ENCODE results near the gene FGD2. TPM values are rescaled to one million over a fixed set of nuclear protein-coding genes. Genes with fewer than 3 reads are reported as not detected.

The FGD2 gene
- polyA plus RNA-seq, 2 donors = 4.1 to 4.3 TPM

DNA sequence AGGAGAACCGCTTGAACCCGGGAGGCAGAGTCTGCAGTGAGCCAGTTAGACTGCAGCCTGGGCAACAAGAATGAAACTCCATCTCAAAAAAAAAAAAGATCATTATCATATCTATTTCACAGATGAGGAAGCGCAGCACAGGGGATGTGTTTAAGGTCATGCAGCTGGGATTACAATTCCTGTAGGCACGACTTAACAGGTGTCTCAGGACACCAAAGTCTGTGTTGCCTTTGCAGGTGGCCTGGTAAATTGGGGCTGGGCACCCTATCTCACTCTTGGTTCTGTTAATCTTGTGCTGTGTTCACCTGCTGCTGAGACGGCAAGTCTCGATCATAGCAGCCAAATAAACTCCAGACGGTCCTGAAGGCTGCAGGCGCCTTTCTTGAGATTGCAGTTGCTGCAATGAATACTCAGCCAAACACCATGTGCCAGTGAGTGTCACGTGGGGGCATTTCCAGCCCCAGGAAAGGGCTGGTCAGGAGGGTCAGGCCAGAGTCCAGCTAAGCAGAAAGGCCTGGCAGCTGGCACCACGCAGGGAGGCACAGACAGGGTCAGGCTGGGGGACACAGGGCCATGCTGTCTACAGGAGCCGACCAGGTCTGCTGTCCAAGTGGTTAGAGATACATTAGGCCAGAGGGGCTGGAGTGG lies 55.8 kb downstream of the FGD2 start:
- 74 to 85% methylated on average over 11 of the region's 11 CpGs for WGBS, 2 donors
- Histone ChIP-seq H3K27me3 (ENCODE audit: control insufficient read depth in 1 of 2, insufficient read depth in 2 of 2, low read length in 2 of 2) (no peaks in the 10 kb centered on the region), H3K4me1 (ENCODE audit: control insufficient read depth in 2 of 2, insufficient read depth in 2 of 2, low read length in 1 of 2) (peaks cover 4 to 16% of the 10 kb centered on the region in 2 donors), H3K36me3 (ENCODE audit: control insufficient read depth in 2 of 2, insufficient read depth in 2 of 2, low read length in 1 of 2) (no peaks in the 10 kb centered on the region), H3K4me3 (ENCODE audit: low read depth in 1 of 2, low read length in 2 of 2) (no peak overlapping the region), H3K27ac (ENCODE audit: low read depth in 2 of 2, low read length in 1 of 2) (no peak overlapping the region), H3K9me3 (ENCODE audit: control insufficient read depth in 2 of 2, insufficient read depth in 1 of 2, low read depth in 1 of 2, low read length in 1 of 2) (no peaks in the 10 kb centered on the region)

DNA sequence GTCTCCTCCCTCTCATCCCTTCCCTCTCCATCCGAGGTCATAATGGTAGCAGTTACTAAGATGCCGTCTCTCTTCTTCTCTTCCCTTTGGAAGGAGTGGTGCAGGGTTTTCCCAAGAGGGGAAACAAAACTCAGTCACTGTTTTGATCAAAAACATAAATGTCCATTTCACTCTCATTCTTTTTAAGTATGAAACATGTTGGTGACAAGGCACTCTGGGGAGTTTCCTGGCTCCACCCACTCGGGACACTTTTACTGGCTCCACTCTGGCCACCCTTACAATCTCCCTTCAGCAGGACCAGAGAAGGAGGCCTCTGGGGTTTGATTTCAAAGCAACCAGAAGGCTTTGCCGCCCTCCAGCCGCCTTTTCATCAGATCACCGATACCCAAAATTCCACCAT lies 57.0 kb downstream of the FGD2 start:
- WGBS, 2 donors = 84 to 90% methylated on average over 6 of the region's 6 CpGs
- Histone ChIP-seq H3K4me1 (ENCODE audit: control insufficient read depth in 2 of 2, insufficient read depth in 2 of 2, low read length in 1 of 2) (peaks cover 4 to 13% of the 10 kb centered on the region in 2 donors), H3K4me3 (ENCODE audit: low read depth in 1 of 2, low read length in 2 of 2) (no peak overlapping the region), H3K27ac (ENCODE audit: low read depth in 2 of 2, low read length in 1 of 2) (no peak overlapping the region), H3K9me3 (ENCODE audit: control insufficient read depth in 2 of 2, insufficient read depth in 1 of 2, low read depth in 1 of 2, low read length in 1 of 2) (no peaks in the 10 kb centered on the region), H3K36me3 (ENCODE audit: control insufficient read depth in 2 of 2, insufficient read depth in 2 of 2, low read length in 1 of 2) (no peaks in the 10 kb centered on the region), H3K27me3 (ENCODE audit: control insufficient read depth in 1 of 2, insufficient read depth in 2 of 2, low read length in 2 of 2) (no peaks in the 10 kb centered on the region)

DNA sequence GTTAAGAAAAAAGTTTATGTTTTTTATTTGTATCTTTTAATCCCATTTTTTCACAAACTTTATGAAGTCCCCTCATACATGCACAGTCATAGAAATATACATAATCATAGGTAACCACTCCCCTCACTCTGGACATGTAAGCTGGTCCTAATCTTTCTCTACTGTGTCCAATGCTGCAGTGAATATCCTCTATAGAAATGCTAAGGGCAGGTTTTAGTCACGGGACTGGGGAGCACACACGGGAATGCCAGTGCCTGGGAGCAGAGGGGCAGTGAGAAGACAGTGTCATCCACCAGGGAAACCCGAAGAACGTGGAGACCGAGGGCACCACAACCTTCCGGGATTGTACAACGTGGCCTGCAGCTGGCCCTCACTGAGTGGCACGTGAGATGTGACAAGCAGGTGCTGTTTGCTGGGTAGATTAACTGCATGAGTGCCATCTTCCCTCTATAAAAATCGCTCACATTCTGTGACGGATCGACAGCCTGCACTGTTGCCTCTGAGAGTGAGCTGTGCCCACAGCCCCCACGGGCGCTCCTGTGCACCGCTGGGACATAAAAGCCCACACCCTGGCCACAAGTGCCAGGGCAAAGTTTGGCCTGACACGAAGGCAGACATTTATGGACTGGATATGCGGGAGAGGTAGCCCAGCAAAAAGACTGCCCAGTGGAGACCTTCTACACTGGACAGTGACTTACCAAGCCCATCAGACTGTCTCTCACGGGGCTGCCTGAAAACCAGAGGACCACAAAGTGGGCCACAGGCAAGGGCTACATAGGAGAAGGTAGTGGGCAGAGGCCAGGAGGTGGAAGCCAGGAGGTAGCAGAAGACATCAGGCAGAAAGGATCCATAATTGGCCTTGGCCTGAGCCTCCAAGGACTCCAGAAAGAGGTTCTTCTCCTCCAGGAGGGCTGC lies 63.2 kb downstream of the FGD2 start:
- no peaks in the 10 kb centered on the region for H3K36me3 ChIP-seq (ENCODE audit: control insufficient read depth in 2 of 2, insufficient read depth in 2 of 2, low read length in 1 of 2)
- WGBS, 2 donors = 88% methylated on average over 17 of the region's 17 CpGs
- peaks cover 0 to 2% of the 10 kb centered on the region in 2 donors for H3K27me3 ChIP-seq (ENCODE audit: control insufficient read depth in 1 of 2, insufficient read depth in 2 of 2, low read length in 2 of 2)
- H3K4me1 ChIP-seq (ENCODE audit: control insufficient read depth in 2 of 2, insufficient read depth in 2 of 2, low read length in 1 of 2) = peaks cover 3 to 6% of the 10 kb centered on the region in 2 donors
- H3K4me3 ChIP-seq (ENCODE audit: low read depth in 1 of 2, low read length in 2 of 2) = no peak overlapping the region
- no peak overlapping the region for H3K27ac ChIP-seq (ENCODE audit: low read depth in 2 of 2, low read length in 1 of 2)
- H3K9me3 ChIP-seq (ENCODE audit: control insufficient read depth in 2 of 2, insufficient read depth in 1 of 2, low read depth in 1 of 2, low read length in 1 of 2) = no peaks in the 10 kb centered on the region

DNA sequence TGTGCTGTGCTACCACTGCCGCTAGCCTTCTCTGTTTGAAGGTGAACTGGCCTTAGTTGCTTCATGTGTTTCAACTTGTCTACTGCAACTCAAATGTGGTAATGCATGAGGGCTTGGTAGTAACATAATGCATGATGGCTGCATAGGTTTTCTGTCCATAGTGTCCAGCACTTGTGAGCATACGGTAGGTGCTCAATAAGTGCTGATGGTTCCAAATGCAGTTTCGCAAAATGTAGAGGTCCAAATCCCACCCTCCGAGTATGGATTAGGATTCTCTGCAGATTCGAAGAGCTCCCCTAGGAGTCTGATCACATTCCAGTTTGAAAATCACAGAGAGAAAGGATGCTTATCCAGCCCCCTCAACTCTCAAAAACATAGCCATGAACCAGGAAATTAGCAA lies 64.2 kb downstream of the FGD2 start:
- Histone ChIP-seq H3K27ac (ENCODE audit: low read depth in 2 of 2, low read length in 1 of 2) (no peak overlapping the region), H3K9me3 (ENCODE audit: control insufficient read depth in 2 of 2, insufficient read depth in 1 of 2, low read depth in 1 of 2, low read length in 1 of 2) (no peaks in the 10 kb centered on the region), H3K27me3 (ENCODE audit: control insufficient read depth in 1 of 2, insufficient read depth in 2 of 2, low read length in 2 of 2) (peaks cover 0 to 2% of the 10 kb centered on the region in 2 donors), H3K36me3 (ENCODE audit: control insufficient read depth in 2 of 2, insufficient read depth in 2 of 2, low read length in 1 of 2) (no peaks in the 10 kb centered on the region), H3K4me3 (ENCODE audit: low read depth in 1 of 2, low read length in 2 of 2) (no peak overlapping the region), H3K4me1 (ENCODE audit: control insufficient read depth in 2 of 2, insufficient read depth in 2 of 2, low read length in 1 of 2) (peaks cover 3 to 6% of the 10 kb centered on the region in 2 donors)
- 86 to 87% methylated on average over 5 of the region's 5 CpGs for WGBS, 2 donors

DNA sequence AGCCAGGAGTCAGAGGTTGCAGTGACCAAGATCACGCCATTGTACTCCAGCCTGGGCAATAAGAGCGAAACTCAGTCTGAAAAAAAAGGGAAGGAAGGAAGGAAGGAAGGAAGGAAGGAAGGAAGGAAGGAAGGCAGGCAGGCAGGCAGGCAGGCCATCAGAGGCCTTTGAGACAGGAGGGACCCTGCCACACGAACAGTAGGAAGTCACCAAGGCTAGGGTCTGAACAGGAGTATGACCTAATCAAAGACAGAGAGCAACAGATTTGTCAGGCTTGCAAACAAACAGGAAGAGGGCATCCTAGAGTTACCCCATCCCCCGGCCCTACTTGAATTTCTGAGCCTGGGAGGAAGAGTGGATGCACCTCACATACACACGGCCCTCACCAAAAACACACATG lies 67.1 kb downstream of the FGD2 start:
- Histone ChIP-seq H3K4me1 (ENCODE audit: control insufficient read depth in 2 of 2, insufficient read depth in 2 of 2, low read length in 1 of 2) (peaks cover 3 to 7% of the 10 kb centered on the region in 2 donors), H3K4me3 (ENCODE audit: low read depth in 1 of 2, low read length in 2 of 2) (no peak overlapping the region), H3K27me3 (ENCODE audit: control insufficient read depth in 1 of 2, insufficient read depth in 2 of 2, low read length in 2 of 2) (peaks cover 0 to 2% of the 10 kb centered on the region in 2 donors), H3K27ac (ENCODE audit: low read depth in 2 of 2, low read length in 1 of 2) (no peak overlapping the region), H3K9me3 (ENCODE audit: control insufficient read depth in 2 of 2, insufficient read depth in 1 of 2, low read depth in 1 of 2, low read length in 1 of 2) (no peaks in the 10 kb centered on the region), H3K36me3 (ENCODE audit: control insufficient read depth in 2 of 2, insufficient read depth in 2 of 2, low read length in 1 of 2) (no peaks in the 10 kb centered on the region)
- 86 to 89% methylated on average over 5 of the region's 5 CpGs for whole genome bisulfite sequencing, 2 donors

DNA sequence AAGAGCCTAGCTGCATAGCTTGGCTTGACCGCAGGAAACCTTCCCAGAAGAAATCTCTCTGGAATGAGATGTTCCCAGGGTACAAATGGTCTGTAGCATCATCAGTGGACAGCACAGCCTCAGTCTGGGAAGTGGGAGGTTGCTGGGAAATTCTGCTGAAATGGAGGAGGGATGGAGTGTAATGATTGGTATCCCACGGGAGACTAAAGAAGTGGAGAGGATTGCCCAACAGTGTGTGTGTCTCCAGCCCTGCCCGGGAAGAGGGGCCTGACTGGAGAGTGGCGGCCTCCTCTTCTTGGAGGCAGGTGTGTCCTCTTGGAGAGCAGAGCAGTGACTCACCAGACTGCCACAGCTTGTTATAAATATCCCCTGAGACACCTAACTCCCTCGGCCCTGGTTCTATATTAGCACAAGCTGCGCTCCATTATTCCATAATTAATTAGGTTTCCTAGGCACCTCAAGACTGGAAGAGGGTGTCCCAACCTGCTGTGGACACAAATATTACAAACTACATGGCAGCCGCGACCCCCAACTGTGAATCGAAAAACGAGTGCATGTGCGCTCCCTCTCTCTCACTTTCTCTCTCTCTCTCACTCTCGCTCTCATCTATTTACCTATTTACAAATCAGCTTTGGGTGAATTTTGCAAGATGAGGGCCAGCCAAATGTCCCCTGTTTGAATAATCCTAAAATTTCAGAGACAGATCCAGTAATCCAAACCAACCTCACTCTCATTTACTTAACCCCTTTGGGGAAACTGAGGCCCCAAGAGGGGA lies 68.8 kb downstream of the FGD2 start:
- no peaks in the 10 kb centered on the region for H3K9me3 ChIP-seq (ENCODE audit: control insufficient read depth in 2 of 2, insufficient read depth in 1 of 2, low read depth in 1 of 2, low read length in 1 of 2)
- no peak overlapping the region for H3K4me3 ChIP-seq (ENCODE audit: low read depth in 1 of 2, low read length in 2 of 2)
- 76 to 81% methylated on average over 12 of the region's 12 CpGs for WGBS, 2 donors
- peaks cover 7 to 10% of the 10 kb centered on the region in 2 donors for H3K4me1 ChIP-seq (ENCODE audit: control insufficient read depth in 2 of 2, insufficient read depth in 2 of 2, low read length in 1 of 2)
- no peaks in the 10 kb centered on the region for H3K36me3 ChIP-seq (ENCODE audit: control insufficient read depth in 2 of 2, insufficient read depth in 2 of 2, low read length in 1 of 2)
- no peak overlapping the region for H3K27ac ChIP-seq (ENCODE audit: low read depth in 2 of 2, low read length in 1 of 2)
- no peaks in the 10 kb centered on the region for H3K27me3 ChIP-seq (ENCODE audit: control insufficient read depth in 1 of 2, insufficient read depth in 2 of 2, low read length in 2 of 2)

DNA sequence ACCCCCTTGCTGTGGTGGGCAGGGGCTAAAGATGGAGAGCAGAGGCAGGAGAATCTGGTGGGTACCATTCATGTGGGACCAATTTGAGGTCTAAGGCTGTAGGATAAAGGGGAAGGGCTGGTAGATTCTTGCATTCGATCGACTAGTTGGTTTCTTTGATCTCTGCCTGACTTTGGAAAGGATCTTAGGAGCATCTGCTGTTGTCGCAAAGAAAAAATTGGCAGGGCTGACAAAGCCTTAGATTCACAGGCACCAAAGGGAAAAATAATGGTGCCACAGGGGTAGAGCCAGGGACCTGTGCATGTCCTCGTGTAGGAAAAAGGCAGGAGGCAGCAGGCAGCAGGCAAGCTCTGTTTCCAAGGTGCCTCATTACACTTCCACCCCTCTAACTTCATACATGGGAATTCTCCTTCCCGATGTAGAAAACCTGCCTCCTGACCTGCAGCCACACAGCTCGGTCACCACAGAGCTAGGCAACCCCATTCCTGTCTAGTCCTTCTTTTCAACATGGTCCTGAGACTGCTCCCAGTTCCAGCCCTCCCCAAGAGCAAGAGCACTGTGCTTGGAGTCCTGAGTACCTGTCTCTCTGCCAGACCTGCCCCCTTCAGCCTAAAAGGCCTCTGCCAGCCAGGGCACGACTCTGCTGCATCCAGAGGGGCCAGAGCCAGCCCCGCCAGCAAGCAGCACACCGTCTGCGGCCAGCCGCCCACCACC lies 71.9 kb downstream of the FGD2 start:
- Histone ChIP-seq H3K36me3 (ENCODE audit: control insufficient read depth in 2 of 2, insufficient read depth in 2 of 2, low read length in 1 of 2) (no peaks in the 10 kb centered on the region), H3K27ac (ENCODE audit: low read depth in 2 of 2, low read length in 1 of 2) (peak overlapping the region; percentile 17 to 26), H3K4me3 (ENCODE audit: low read depth in 1 of 2, low read length in 2 of 2) (no peak overlapping the region), H3K27me3 (ENCODE audit: control insufficient read depth in 1 of 2, insufficient read depth in 2 of 2, low read length in 2 of 2) (no peaks in the 10 kb centered on the region), H3K4me1 (ENCODE audit: control insufficient read depth in 2 of 2, insufficient read depth in 2 of 2, low read length in 1 of 2) (peaks cover 4% of the 10 kb centered on the region in 2 donors), H3K9me3 (ENCODE audit: control insufficient read depth in 2 of 2, insufficient read depth in 1 of 2, low read depth in 1 of 2, low read length in 1 of 2) (no peaks in the 10 kb centered on the region)
- 36 to 65% methylated on average over 11 of the region's 11 CpGs for WGBS, 2 donors

DNA sequence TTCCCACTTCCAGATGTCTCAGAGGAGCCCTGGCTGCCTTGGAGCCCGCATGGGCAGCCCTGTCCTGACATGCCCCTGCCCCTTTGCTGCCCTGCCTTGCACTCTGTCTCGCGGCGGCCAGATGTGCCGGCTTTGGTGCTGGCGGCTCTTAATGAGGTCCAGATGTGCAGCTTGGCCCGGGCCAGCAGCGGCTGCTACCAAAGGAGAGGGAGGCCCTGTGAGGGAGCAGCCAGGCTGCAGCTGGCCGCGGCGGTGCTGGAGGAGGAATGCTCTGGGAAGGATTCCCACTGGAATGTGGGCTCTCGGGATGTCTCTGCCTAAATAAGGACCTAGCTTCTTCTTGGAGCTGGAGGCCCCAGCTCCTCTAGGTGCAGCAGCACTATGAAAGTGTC lies 72.4 kb downstream of the FGD2 start:
- no peaks in the 10 kb centered on the region for H3K9me3 ChIP-seq (ENCODE audit: control insufficient read depth in 2 of 2, insufficient read depth in 1 of 2, low read depth in 1 of 2, low read length in 1 of 2)
- no peaks in the 10 kb centered on the region for H3K27me3 ChIP-seq (ENCODE audit: control insufficient read depth in 1 of 2, insufficient read depth in 2 of 2, low read length in 2 of 2)
- H3K36me3 ChIP-seq (ENCODE audit: control insufficient read depth in 2 of 2, insufficient read depth in 2 of 2, low read length in 1 of 2) = no peaks in the 10 kb centered on the region
- H3K4me3 ChIP-seq (ENCODE audit: low read depth in 1 of 2, low read length in 2 of 2) = no peak overlapping the region
- peak overlapping the region; percentile 17 to 26 for H3K27ac ChIP-seq (ENCODE audit: low read depth in 2 of 2, low read length in 1 of 2)
- H3K4me1 ChIP-seq (ENCODE audit: control insufficient read depth in 2 of 2, insufficient read depth in 2 of 2, low read length in 1 of 2) = peaks cover 4% of the 10 kb centered on the region in 2 donors
- WGBS, 2 donors = 17 to 34% methylated on average over 12 of the region's 12 CpGs
